Stomach (tissue), 9 donors: ENCODE results near the gene LEPR. TPM values are rescaled to one million over a fixed set of nuclear protein-coding genes. Genes with fewer than 3 reads are reported as not detected.

Experiments
- DNase-seq, 2 donors: peaks; one replicate each; pipeline versions ENCODE4 v3.0.0 to v3.0.0-alpha.2; 2013 to 2019
- H3K27ac ChIP-seq, 5 donors: fragments of 200-600 bp in 4 of 5; sonication (generic) in 4 of 5; one replicate each; pipeline ENCODE4 v1.5.1; 2013 to 2019; ENCODE audit warnings: mild to moderate bottlenecking in 1 of 5, moderate library complexity in 1 of 5
- H3K27me3 ChIP-seq, 3 donors: fragments of 200-600 bp; sonication (generic); one replicate each; pipeline ENCODE4 v1.5.1; 2017 to 2019; ENCODE audit warnings: mixed run types in 1 of 3
- H3K36me3 ChIP-seq, 4 donors: fragments of 200-600 bp; sonication (generic); 1 replicate in 3 of 4; 2 replicates in 1 of 4; pipeline ENCODE4 v1.5.1; 2016 to 2019
- H3K4me1 ChIP-seq, 4 donors: fragments of 200-600 bp; sonication (generic); one replicate each; pipeline ENCODE4 v1.5.1; 2016 to 2019
- H3K4me3 ChIP-seq, 4 donors: fragments of 200-600 bp; sonication (generic) in 3 of 4; one replicate each; pipeline ENCODE4 v1.5.1; 2016 to 2019; ENCODE audit warnings: mild to moderate bottlenecking in 1 of 4
- H3K9me3 ChIP-seq, 4 donors: fragments of 200-600 bp; sonication (generic); one replicate each; pipeline ENCODE4 v1.5.1; 2016 to 2019
- EP300 ChIP-seq: sonication (generic); formaldehyde crosslinking; IDR thresholded peaks from one replicate; pipeline ENCODE4 v1.6.1; 2017; ENCODE audit warnings: antibody characterized with exemption
- POLR2A ChIP-seq, 4 donors: fragments of 450-650 bp; IDR thresholded peaks; one replicate each; pipeline ENCODE4 v1.6.1; 2016; ENCODE audit warnings: antibody characterized with exemption in 4 of 4, control low read depth in 2 of 4, mild to moderate bottlenecking in 1 of 4, moderate library complexity in 1 of 4
- POLR2AphosphoS5 ChIP-seq, 3 donors: sonication (generic); formaldehyde crosslinking; IDR thresholded peaks; one replicate each; pipeline ENCODE4 v1.6.1; 2016; ENCODE audit warnings: antibody characterized with exemption in 3 of 3
- WGBS, 5 donors: extraction: QIAGEN DNeasy Blood & Tissue Kit in 3 of 5; methylation state at CpG; one replicate each; pipeline versions ENCODE4 v1.1.5 to v1.1.7; 2013 to 2018; 5-methylcytosine and 5-hydroxymethylcytosine counted together
- intact Hi-C: fragments of 100-400 bp; cut with DNase I; formaldehyde crosslinking; loops from one replicate; pipeline ENCODE4 v1.15.1; 2023; ENCODE audit warnings: low total_unique reads
- polyA plus RNA-seq, 3 donors: library from polyadenylated mRNA; stranded (reverse); fragments of 200-250 nt; gene quantifications; one replicate each; pipeline ENCODE4 v1.2.3, GENCODE V29; 2013
- total RNA-seq, 5 donors: library from RNA; depleted of rRNA; stranded (reverse); fragments of >200 nt; gene quantifications; one replicate each; pipeline versions ENCODE4 v1.1.0 to v1.2.3, GENCODE V29; 2014 to 2016
- TF ChIP-seq, protein P1 (sequence below), 7 experiments: fragments of 450-650 bp in 4 of 7; fragments of 200-600 bp in 3 of 7; sonication (generic) in 3 of 7; IDR thresholded peaks; one replicate each; pipeline ENCODE4 v1.5.1; 2016 to 2019; ENCODE audit warnings: antibody characterized with exemption in 7 of 7, control low read depth in 2 of 7, mild to moderate bottlenecking in 1 of 7
- donor health status: healthy with polysubstance abuse.
- donor health status: Bipolar disorder and iron deficiency.
- donor health status: healthy.

Gene LEPR
- total and polyA plus RNA-seq, 8 donors: 0.58 to 33.0 (median 14.1) TPM

DNA sequence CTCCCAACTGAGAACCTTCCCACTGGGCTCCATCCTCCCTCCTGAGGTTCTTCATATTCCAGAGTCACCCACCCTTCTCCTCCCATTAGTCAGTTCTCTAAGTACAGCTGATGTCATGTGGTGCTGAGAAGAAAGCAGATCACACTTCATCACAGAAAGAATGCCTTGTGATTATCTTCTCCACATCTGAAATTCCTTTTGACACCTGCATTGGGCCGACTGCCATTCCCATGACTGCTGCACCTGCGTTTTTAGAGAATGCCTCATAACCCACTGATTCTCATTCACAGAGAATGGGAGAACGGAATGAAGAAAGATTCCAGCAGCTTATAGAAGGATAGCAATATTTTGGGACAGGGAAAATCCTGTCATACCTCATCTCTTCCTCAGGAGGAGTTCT lies 14.3 kb downstream of the LEPR start:
- intact Hi-C loops: no loop called here
- WGBS, 5 donors: 60 to 87% (median 70%) methylated on average over 3 of the region's 3 CpGs
- no peak for DNase-seq
- Histone ChIP-seq H3K27me3 (no peaks in the 10 kb centered on the region), H3K4me1 (peaks cover 0 to 35% (median 17%) of the 10 kb centered on the region in 4 donors), H3K4me3 (no peak overlapping the region), H3K27ac (no peak overlapping the region), H3K36me3 (peaks cover 0 to 41% (median 30%) of the 10 kb centered on the region in 4 donors), H3K9me3 (no peaks in the 10 kb centered on the region)
- TF ChIP-seq POLR2A (IDR thresholded peaks at IDR 0.05) (no peak), POLR2AphosphoS5 (IDR thresholded peaks at IDR 0.05) (no peak), EP300 (no peak)
- TF ChIP-seq, protein P1, sequence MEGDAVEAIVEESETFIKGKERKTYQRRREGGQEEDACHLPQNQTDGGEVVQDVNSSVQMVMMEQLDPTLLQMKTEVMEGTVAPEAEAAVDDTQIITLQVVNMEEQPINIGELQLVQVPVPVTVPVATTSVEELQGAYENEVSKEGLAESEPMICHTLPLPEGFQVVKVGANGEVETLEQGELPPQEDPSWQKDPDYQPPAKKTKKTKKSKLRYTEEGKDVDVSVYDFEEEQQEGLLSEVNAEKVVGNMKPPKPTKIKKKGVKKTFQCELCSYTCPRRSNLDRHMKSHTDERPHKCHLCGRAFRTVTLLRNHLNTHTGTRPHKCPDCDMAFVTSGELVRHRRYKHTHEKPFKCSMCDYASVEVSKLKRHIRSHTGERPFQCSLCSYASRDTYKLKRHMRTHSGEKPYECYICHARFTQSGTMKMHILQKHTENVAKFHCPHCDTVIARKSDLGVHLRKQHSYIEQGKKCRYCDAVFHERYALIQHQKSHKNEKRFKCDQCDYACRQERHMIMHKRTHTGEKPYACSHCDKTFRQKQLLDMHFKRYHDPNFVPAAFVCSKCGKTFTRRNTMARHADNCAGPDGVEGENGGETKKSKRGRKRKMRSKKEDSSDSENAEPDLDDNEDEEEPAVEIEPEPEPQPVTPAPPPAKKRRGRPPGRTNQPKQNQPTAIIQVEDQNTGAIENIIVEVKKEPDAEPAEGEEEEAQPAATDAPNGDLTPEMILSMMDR (IDR thresholded peaks at IDR 0.05): no peak

DNA sequence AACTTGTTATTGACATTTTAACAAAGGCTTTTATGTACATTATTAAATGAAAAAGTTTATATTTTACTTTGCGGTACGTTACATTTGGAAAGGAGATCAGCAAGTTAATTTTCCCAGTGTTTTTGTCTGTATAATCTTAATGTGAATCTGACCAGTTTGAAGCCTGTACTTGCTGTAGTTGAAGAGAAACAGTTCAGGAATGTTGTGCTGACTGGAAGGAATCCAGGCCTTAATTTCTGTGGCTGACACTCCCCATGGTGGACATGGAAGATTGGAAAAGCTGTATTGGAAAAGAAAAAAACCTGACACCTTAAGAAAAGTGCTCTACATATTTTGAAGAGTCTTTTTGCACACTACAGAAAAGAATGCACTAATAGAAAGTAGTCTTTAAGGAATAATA lies 15.5 kb downstream of the LEPR start:
- H3K27ac ChIP-seq: no peak overlapping the region
- whole genome bisulfite sequencing, 5 donors: 26 to 51% (median 40%) methylated on average over 2 of the region's 2 CpGs
- no peak overlapping the region for H3K4me3 ChIP-seq

DNA sequence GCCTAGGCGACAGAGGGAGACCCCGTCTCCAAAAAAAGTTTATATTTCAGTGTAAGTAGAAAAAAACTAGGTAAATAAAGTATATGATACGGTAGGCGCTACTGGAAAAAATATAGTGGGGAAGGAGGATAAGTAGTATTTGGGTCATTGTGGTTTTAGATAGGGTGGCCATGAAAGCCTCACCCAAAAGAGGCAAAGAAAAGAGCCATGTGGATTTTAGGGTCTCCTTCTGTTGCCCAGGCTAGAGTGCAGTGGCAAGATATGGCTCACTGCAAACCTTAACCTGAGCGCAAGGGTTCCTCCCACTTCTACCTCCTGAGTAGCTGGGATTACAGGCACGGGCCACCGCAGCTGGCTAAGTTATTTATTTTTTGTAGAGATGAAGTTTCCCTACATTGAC lies 17.1 kb downstream of the LEPR start:
- Histone ChIP-seq H3K27ac (peak overlapping the region in 1 of 5 donors; percentile 7), H3K27me3 (no peaks in the 10 kb centered on the region), H3K36me3 (peaks cover 0 to 14% (median 10%) of the 10 kb centered on the region in 4 donors), H3K4me1 (peaks cover 6 to 25% (median 14%) of the 10 kb centered on the region in 4 donors), H3K9me3 (no peaks in the 10 kb centered on the region), H3K4me3 (no peak overlapping the region)
- DNase-seq: no peak
- WGBS, 5 donors: 90 to 97% (median 93%) methylated on average over 7 of the region's 7 CpGs
- intact Hi-C loops: no loop called here
- TF ChIP-seq, protein P1 (IDR thresholded peaks at IDR 0.05): no peak

More for the DNA sequence above, 15.5 kb downstream of the LEPR start:
- intact Hi-C loops: no loop called here
- no peaks in the 10 kb centered on the region for H3K9me3 ChIP-seq
- H3K36me3 ChIP-seq: peaks cover 0 to 29% (median 19%) of the 10 kb centered on the region in 4 donors
- TF ChIP-seq EP300: no peak
- TF ChIP-seq POLR2A (IDR thresholded peaks at IDR 0.05): no peak
- no peak for TF ChIP-seq POLR2AphosphoS5 (IDR thresholded peaks at IDR 0.05)
- TF ChIP-seq, protein P1 (IDR thresholded peaks at IDR 0.05): no peak
- H3K4me1 ChIP-seq: peaks cover under 1 to 33% (median 15%) of the 10 kb centered on the region in 4 donors
- no peaks in the 10 kb centered on the region for H3K27me3 ChIP-seq
- DNase-seq: peak in 1 of 2 donors; percentile 37

DNA sequence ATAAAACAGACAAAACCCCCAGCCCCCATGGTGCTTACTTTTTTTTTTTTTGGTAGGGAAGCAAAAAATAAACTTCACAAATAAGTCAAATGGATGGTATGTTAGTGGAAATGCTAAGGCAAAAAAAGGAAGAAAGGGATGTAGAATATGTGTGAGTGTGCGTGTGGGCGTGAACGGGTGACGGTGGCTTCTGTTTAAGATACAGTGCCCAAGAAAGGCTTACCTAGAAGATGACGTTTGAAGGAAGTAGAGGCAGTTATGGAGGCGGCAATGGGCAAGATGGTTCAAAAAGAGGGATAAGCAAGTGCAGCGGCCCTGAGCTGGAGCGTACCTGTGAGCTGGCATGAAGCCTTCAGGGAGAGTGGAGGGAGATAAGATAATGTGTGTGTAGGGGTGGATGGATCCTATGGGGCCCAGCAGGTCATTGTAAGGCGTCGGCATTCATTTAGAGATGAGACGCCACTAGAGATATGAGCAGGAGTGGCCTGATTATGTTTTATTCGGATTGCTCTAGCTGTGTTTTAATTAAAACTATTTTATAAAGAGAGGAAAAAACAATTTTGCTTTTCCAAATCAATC lies 19.9 kb downstream of the LEPR start:
- TF ChIP-seq POLR2AphosphoS5 (IDR thresholded peaks at IDR 0.05) (no peak), EP300 (no peak), POLR2A (IDR thresholded peaks at IDR 0.05) (no peak)
- TF ChIP-seq, protein P1 (IDR thresholded peaks at IDR 0.05): no peak
- Histone ChIP-seq H3K4me3 (no peak overlapping the region), H3K9me3 (no peaks in the 10 kb centered on the region), H3K27ac (no peak overlapping the region), H3K4me1 (peaks cover 6 to 24% (median 14%) of the 10 kb centered on the region in 4 donors), H3K27me3 (no peaks in the 10 kb centered on the region), H3K36me3 (no peaks in the 10 kb centered on the region)
- WGBS, 5 donors: 68 to 80% (median 74%) methylated on average over 12 of the region's 12 CpGs
- no peak for DNase-seq
- intact Hi-C loops: no loop called here
